Gastroesophageal sphincter (tissue), 3 donors: ENCODE results near the gene KIRREL3.

ENCODE experiments used
- EP300 ChIP-seq: sonication (generic); formaldehyde crosslinking; IDR thresholded peaks from one replicate; pipeline ENCODE4 v1.6.1; 2017; ENCODE audit warnings: antibody characterized with exemption, mild to moderate bottlenecking
- POLR2AphosphoS5 ChIP-seq: sonication (generic); formaldehyde crosslinking; IDR thresholded peaks from one replicate; pipeline ENCODE4 v1.6.1; 2017; ENCODE audit warnings: antibody characterized with exemption
- TF ChIP-seq, protein P1 (sequence below), 4 experiments: fragments of 200-600 bp in 2 of 4; fragments of 450-650 bp in 2 of 4; sonication (generic) in 1 of 4; IDR thresholded peaks; one replicate each; pipeline ENCODE4 v1.5.1; 2017 to 2019; ENCODE audit warnings: antibody characterized with exemption in 4 of 4, mild to moderate bottlenecking in 2 of 4, moderate library complexity in 2 of 4

DNA sequence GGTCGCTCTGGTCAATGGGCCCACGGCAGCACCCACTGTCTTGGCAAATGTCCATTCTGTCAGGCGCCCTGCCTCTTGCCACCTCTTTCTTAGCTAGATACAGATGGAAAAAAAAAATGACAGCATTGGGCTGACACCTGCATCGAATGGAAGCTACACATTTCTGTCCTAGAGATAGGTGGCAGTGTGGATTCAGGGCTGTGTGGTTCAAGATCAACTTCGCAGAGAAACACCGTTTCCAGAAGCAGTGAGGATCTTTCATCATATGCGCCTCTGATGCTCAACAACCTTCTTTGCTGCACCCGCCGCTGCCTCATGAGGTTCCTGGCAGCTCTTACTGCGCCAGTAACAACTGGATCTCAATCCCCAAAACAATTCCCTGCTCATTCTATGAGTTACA lies 236.3 kb downstream of the KIRREL3 start:
- TF ChIP-seq EP300 (no peak), POLR2AphosphoS5 (no peak)
- TF ChIP-seq, protein P1, sequence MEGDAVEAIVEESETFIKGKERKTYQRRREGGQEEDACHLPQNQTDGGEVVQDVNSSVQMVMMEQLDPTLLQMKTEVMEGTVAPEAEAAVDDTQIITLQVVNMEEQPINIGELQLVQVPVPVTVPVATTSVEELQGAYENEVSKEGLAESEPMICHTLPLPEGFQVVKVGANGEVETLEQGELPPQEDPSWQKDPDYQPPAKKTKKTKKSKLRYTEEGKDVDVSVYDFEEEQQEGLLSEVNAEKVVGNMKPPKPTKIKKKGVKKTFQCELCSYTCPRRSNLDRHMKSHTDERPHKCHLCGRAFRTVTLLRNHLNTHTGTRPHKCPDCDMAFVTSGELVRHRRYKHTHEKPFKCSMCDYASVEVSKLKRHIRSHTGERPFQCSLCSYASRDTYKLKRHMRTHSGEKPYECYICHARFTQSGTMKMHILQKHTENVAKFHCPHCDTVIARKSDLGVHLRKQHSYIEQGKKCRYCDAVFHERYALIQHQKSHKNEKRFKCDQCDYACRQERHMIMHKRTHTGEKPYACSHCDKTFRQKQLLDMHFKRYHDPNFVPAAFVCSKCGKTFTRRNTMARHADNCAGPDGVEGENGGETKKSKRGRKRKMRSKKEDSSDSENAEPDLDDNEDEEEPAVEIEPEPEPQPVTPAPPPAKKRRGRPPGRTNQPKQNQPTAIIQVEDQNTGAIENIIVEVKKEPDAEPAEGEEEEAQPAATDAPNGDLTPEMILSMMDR (IDR thresholded peaks at IDR 0.05) = no peak
